Neuronal stem cell (in vitro differentiated cells): Measurements from ENCODE around the gene GPSM1.

Experiments used
- DNase-seq: peaks from one replicate; pipeline ENCODE4 v3.0.0-alpha.2; 2013; ENCODE audit warnings: low spot score
- H2AFZ ChIP-seq: one replicate; pipeline ENCODE4 v1.6.1; 2013; ENCODE audit warnings: mild to moderate bottlenecking, low read length, inconsistent platforms
- H2AK5ac ChIP-seq: 2 replicates; pipeline ENCODE4 v1.6.1; 2013; ENCODE audit warnings: low read depth, mild to moderate bottlenecking, inconsistent platforms, low read length, moderate library complexity, mixed read lengths
- H2BK120ac ChIP-seq: 2 replicates; pipeline ENCODE4 v1.6.1; 2013; ENCODE audit warnings: low read depth, mild to moderate bottlenecking, inconsistent platforms, low read length, moderate library complexity, mixed read lengths
- H2BK12ac ChIP-seq: one replicate; pipeline ENCODE4 v1.6.1; 2013; ENCODE audit warnings: low read length, inconsistent platforms
- H2BK15ac ChIP-seq: 2 replicates; pipeline ENCODE4 v1.6.1; 2013; ENCODE audit warnings: mild to moderate bottlenecking, low read length, inconsistent platforms, mixed read lengths
- H2BK5ac ChIP-seq: one replicate; pipeline ENCODE4 v1.6.1; 2013; ENCODE audit warnings: inconsistent platforms, mild to moderate bottlenecking, low read length, moderate library complexity
- H3K14ac ChIP-seq: one replicate; pipeline ENCODE4 v1.6.1; 2013; ENCODE audit warnings: low read length, inconsistent platforms
- H3K18ac ChIP-seq: 2 replicates; pipeline ENCODE4 v1.6.1; 2013; ENCODE audit warnings: low read length, inconsistent platforms
- H3K23ac ChIP-seq: 2 replicates; pipeline ENCODE4 v1.6.1; 2013; ENCODE audit warnings: low read depth, mild to moderate bottlenecking, mixed read lengths, low read length, inconsistent platforms; ENCODE audit not compliant: poor library complexity
- H3K27ac ChIP-seq: replicated peaks from 3 replicates; pipeline ENCODE4 v1.5.1; 2013; ENCODE audit warnings: low read length, inconsistent platforms
- H3K27me3 ChIP-seq, 3 experiments: 2 replicates each; pipeline ENCODE4 v1.6.1; 2013; ENCODE audit warnings: low read length in 3 of 3, mild to moderate bottlenecking in 2 of 3, inconsistent platforms in 1 of 3, low read depth in 1 of 3, mixed read lengths in 1 of 3, moderate library complexity in 1 of 3; ENCODE audit not compliant: control insufficient read depth in 3 of 3, insufficient read depth in 3 of 3
- H3K36me3 ChIP-seq, 2 donors: replicated peaks in 1 of 2; 2 replicates each; pipeline ENCODE4 v1.6.1; 2013; ENCODE audit warnings: low read length in 2 of 2; ENCODE audit not compliant: control insufficient read depth in 2 of 2, insufficient read depth in 2 of 2
- H3K4ac ChIP-seq: 2 replicates; pipeline ENCODE4 v1.6.1; 2013; ENCODE audit warnings: inconsistent platforms, mild to moderate bottlenecking, low read length, moderate library complexity
- H3K4me1 ChIP-seq, 2 donors: 1 replicate in 1 of 2; 2 replicates in 1 of 2; pipeline ENCODE4 v1.6.1; 2013; ENCODE audit warnings: low read length in 2 of 2, low read depth in 1 of 2; ENCODE audit not compliant: control insufficient read depth in 2 of 2, insufficient read depth in 1 of 2
- H3K4me2 ChIP-seq: one replicate; pipeline ENCODE4 v1.6.1; 2013; ENCODE audit warnings: mild to moderate bottlenecking, low read length, inconsistent platforms; ENCODE audit not compliant: insufficient read depth, poor library complexity, severe bottlenecking
- H3K4me3 ChIP-seq, 2 donors: 2 replicates each; pipeline ENCODE4 v1.5.1; 2013; ENCODE audit warnings: low read length in 2 of 2, mild to moderate bottlenecking in 2 of 2, inconsistent platforms in 1 of 2, moderate library complexity in 1 of 2
- H3K79me1 ChIP-seq: one replicate; pipeline ENCODE4 v1.6.1; 2013; ENCODE audit warnings: low read depth, mild to moderate bottlenecking, inconsistent platforms, low read length, moderate library complexity
- H3K9ac ChIP-seq: one replicate; pipeline ENCODE4 v1.6.1; 2013; ENCODE audit warnings: mild to moderate bottlenecking, low read depth, low read length, inconsistent platforms; ENCODE audit not compliant: poor library complexity
- H3K9me3 ChIP-seq, 2 donors: replicated peaks in 1 of 2; 2 replicates each; pipeline versions ENCODE3 to v1.6.1; 2013; ENCODE audit warnings: low read length in 2 of 2, mild to moderate bottlenecking in 2 of 2, inconsistent platforms in 1 of 2, low read depth in 1 of 2, mixed read lengths in 1 of 2, moderate library complexity in 1 of 2; ENCODE audit not compliant: control insufficient read depth in 2 of 2, insufficient read depth in 1 of 2
- H4K8ac ChIP-seq: one replicate; pipeline ENCODE4 v1.6.1; 2013; ENCODE audit warnings: low read depth, mild to moderate bottlenecking, inconsistent platforms, low read length, moderate library complexity
- H4K91ac ChIP-seq: one replicate; pipeline ENCODE4 v1.6.1; 2013; ENCODE audit warnings: low read length, low read depth, mild to moderate bottlenecking, inconsistent platforms; ENCODE audit not compliant: poor library complexity
- WGBS, 2 donors: extraction: QIAGEN DNeasy Blood & Tissue Kit; methylation state at CpG; one replicate each; pipeline ENCODE4 v1.1.7; 2013; ENCODE audit warnings: missing lambda C conversion rate in 2 of 2, mixed read lengths in 1 of 2; ENCODE audit not compliant: insufficient read length in 2 of 2, insufficient replicate concordance in 1 of 2; ENCODE audit errors: extremely low coverage in 2 of 2; 5-methylcytosine and 5-hydroxymethylcytosine counted together

Gene GPSM1

GRCh38 chr9:136363949-136364748 lies 36.8 kb downstream of the GPSM1 start:
- WGBS, 2 donors = no CpG with 5 or more reads among the region's 54 CpGs
- Histone ChIP-seq H2AK5ac (peak overlapping the region; percentile 81), H3K14ac (peak overlapping the region; percentile 82), H2BK12ac (peak overlapping the region; percentile 84), H3K9me3 (peaks cover 0 to 3% of the 10 kb centered on the region in 2 donors), H3K27ac (no peak overlapping the region), H3K4me2 (no peak overlapping the region), H4K91ac (no peak overlapping the region), H2AFZ (no peak overlapping the region), H3K4ac (no peak overlapping the region), H4K8ac (no peak overlapping the region), H3K36me3 (peaks cover 0 to 16% of the 10 kb centered on the region in 2 donors), H3K23ac (peak overlapping the region; percentile 96), H3K18ac (peak overlapping the region; percentile 80), H3K27me3 (peaks cover 0 to 2% (median 0%) of the 10 kb centered on the region in 3 experiments), H2BK120ac (no peak overlapping the region), H3K4me1 (peaks cover 6 to 7% of the 10 kb centered on the region in 2 donors), H3K79me1 (peaks cover 13% of the 10 kb centered on the region), H3K9ac (no peak overlapping the region), H2BK5ac (peak overlapping the region; percentile 93), H3K4me3 (peak overlapping the region in 1 of 2 donors; percentile 93), H2BK15ac (peak overlapping the region; percentile 89)
- no peak for DNase-seq

GRCh38 chr9:136364942-136365774 lies 37.8 kb downstream of the GPSM1 start:
- Histone ChIP-seq H3K4me1 (peaks cover 6 to 7% of the 10 kb centered on the region in 2 donors), H2BK5ac (peak overlapping the region; percentile 13), H3K79me1 (peaks cover 11% of the 10 kb centered on the region), H3K14ac (peak overlapping the region; percentile 2), H2BK12ac (peak overlapping the region; percentile 35), H2BK120ac (no peak overlapping the region), H3K18ac (peak overlapping the region; percentile 57), H3K23ac (peak overlapping the region; percentile 44), H3K36me3 (peaks cover 0 to 12% of the 10 kb centered on the region in 2 donors), H4K91ac (no peak overlapping the region), H2AK5ac (peak overlapping the region; percentile 81), H4K8ac (peak overlapping the region; percentile 1), H3K4me3 (no peak overlapping the region), H2BK15ac (no peak overlapping the region), H2AFZ (no peak overlapping the region), H3K9me3 (peaks cover 0 to 3% of the 10 kb centered on the region in 2 donors), H3K4me2 (peak overlapping the region; percentile 11), H3K27me3 (peaks cover 0 to 2% (median 0%) of the 10 kb centered on the region in 3 experiments), H3K9ac (peak overlapping the region; percentile 60), H3K27ac (no peak overlapping the region), H3K4ac (no peak overlapping the region)
- WGBS, 2 donors = no CpG with 5 or more reads among the region's 31 CpGs
- DNase-seq = no peak

- Histone ChIP-seq H3K79me1 (peaks cover 11% of the 10 kb centered on the region), H4K91ac (no peak overlapping the region), H3K4me2 (no peak overlapping the region), H3K27me3 (peaks cover 0 to 2% (median 0%) of the 10 kb centered on the region in 3 experiments), H2BK5ac (no peak overlapping the region), H3K9ac (no peak overlapping the region), H3K18ac (no peak overlapping the region), H3K27ac (no peak overlapping the region), H3K14ac (no peak overlapping the region), H2BK15ac (no peak overlapping the region), H4K8ac (no peak overlapping the region), H2BK120ac (no peak overlapping the region), H2BK12ac (peak overlapping the region; percentile 35), H3K4me3 (no peak overlapping the region), H3K4me1 (peaks cover 6 to 7% of the 10 kb centered on the region in 2 donors), H3K36me3 (peaks cover 0 to 12% of the 10 kb centered on the region in 2 donors), H2AFZ (no peak overlapping the region), H3K9me3 (peaks cover 0 to 3% of the 10 kb centered on the region in 2 donors), H2AK5ac (peak overlapping the region; percentile 81), H3K4ac (no peak overlapping the region), H3K23ac (peak overlapping the region; percentile 16)
- no CpG with 5 or more reads among the region's 9 CpGs for WGBS, 2 donors
- DNase-seq = no peak
Observed at GRCh38 chr9:136365775-136366222, 38.5 kb downstream of the GPSM1 start.
